H9 (cell line): ENCODE results near the gene ADAM17. TPM values are rescaled to one million over a fixed set of nuclear protein-coding genes. Genes with fewer than 3 reads are reported as not detected.

ENCODE experiments used
- DNase-seq: peaks from one replicate; pipeline ENCODE4 v3.0.0-alpha.2; 2017
- H2AFZ ChIP-seq: one replicate; pipeline ENCODE4 v1.6.1; 2013; ENCODE audit warnings: mild to moderate bottlenecking, low read length, control low read depth, moderate library complexity
- H2AK5ac ChIP-seq: 2 replicates; pipeline ENCODE4 v1.6.1; 2013; ENCODE audit warnings: low read length, control low read depth, mixed read lengths; ENCODE audit not compliant: insufficient read length
- H2BK120ac ChIP-seq: one replicate; pipeline ENCODE4 v1.6.1; 2013; ENCODE audit warnings: low read depth, mild to moderate bottlenecking, low read length, control low read depth, inconsistent platforms; ENCODE audit not compliant: poor library complexity, severe bottlenecking
- H2BK12ac ChIP-seq: 2 replicates; pipeline ENCODE4 v1.6.1; 2013; ENCODE audit warnings: low read length, control low read depth, mixed read lengths, low read depth; ENCODE audit not compliant: insufficient read length
- H2BK15ac ChIP-seq: 2 replicates; pipeline ENCODE4 v1.6.1; 2013; ENCODE audit warnings: low read depth, low read length, control low read depth
- H2BK20ac ChIP-seq: one replicate; pipeline ENCODE4 v1.6.1; 2013; ENCODE audit warnings: low read depth, mild to moderate bottlenecking, low read length, control low read depth, inconsistent platforms; ENCODE audit not compliant: poor library complexity, severe bottlenecking
- H2BK5ac ChIP-seq: 2 replicates; pipeline ENCODE4 v1.6.1; 2013; ENCODE audit warnings: low read length, control low read depth, mixed read lengths; ENCODE audit not compliant: insufficient read length
- H3K14ac ChIP-seq: 2 replicates; pipeline ENCODE4 v1.6.1; 2013; ENCODE audit warnings: low read length, control low read depth; ENCODE audit not compliant: insufficient read depth
- H3K18ac ChIP-seq: 2 replicates; pipeline ENCODE4 v1.6.1; 2013; ENCODE audit warnings: low read depth, mild to moderate bottlenecking, mixed read lengths, low read length, control low read depth; ENCODE audit not compliant: insufficient read length
- H3K23ac ChIP-seq: 2 replicates; pipeline ENCODE4 v1.6.1; 2013; ENCODE audit warnings: low read length, control low read depth, mixed read lengths, low read depth; ENCODE audit not compliant: insufficient read length
- H3K23me2 ChIP-seq: 2 replicates; pipeline ENCODE4 v1.6.1; 2013; ENCODE audit warnings: low read depth, mild to moderate bottlenecking, mixed read lengths, low read length, control low read depth; ENCODE audit not compliant: insufficient read length, poor library complexity, severe bottlenecking
- H3K27ac ChIP-seq: 2 replicates; pipeline ENCODE4 v1.5.1; 2013; ENCODE audit warnings: low read length, control low read depth, mixed read lengths, low read depth; ENCODE audit not compliant: insufficient read length
- H3K27me3 ChIP-seq: 2 replicates; pipeline ENCODE4 v1.6.1; 2013; ENCODE audit warnings: low read length, control low read depth, inconsistent platforms; ENCODE audit not compliant: insufficient read depth
- H3K4ac ChIP-seq: 2 replicates; pipeline ENCODE4 v1.6.1; 2013; ENCODE audit warnings: low read depth, mild to moderate bottlenecking, control low read depth, inconsistent platforms, low read length, moderate library complexity
- H3K4me1 ChIP-seq: 2 replicates; pipeline ENCODE4 v1.6.1; 2013; ENCODE audit warnings: low read length, control low read depth, inconsistent platforms; ENCODE audit not compliant: insufficient read depth
- H3K4me2 ChIP-seq: 2 replicates; pipeline ENCODE4 v1.6.1; 2013; ENCODE audit warnings: low read length, control low read depth, mixed read lengths; ENCODE audit not compliant: insufficient read length, insufficient read depth
- H3K56ac ChIP-seq: 2 replicates; pipeline ENCODE4 v1.6.1; 2013; ENCODE audit warnings: low read depth, mild to moderate bottlenecking, mixed read lengths, low read length, control low read depth; ENCODE audit not compliant: insufficient read length
- H3K79me1 ChIP-seq: 2 replicates; pipeline ENCODE4 v1.6.1; 2013; ENCODE audit warnings: low read depth, mild to moderate bottlenecking, moderate library complexity, low read length, control low read depth, inconsistent platforms; ENCODE audit not compliant: insufficient read depth, poor library complexity, severe bottlenecking
- H3K79me2 ChIP-seq: 2 replicates; pipeline ENCODE4 v1.6.1; 2013; ENCODE audit warnings: low read length, control low read depth, inconsistent platforms; ENCODE audit not compliant: insufficient read depth
- H3K9ac ChIP-seq: 2 replicates; pipeline ENCODE4 v1.6.1; 2013; ENCODE audit warnings: low read length, control low read depth, mixed read lengths; ENCODE audit not compliant: insufficient read length; ENCODE audit errors: extremely low read depth
- H3K9me3 ChIP-seq: one replicate; pipeline ENCODE4 v1.6.1; 2013; ENCODE audit warnings: low read depth, low read length, inconsistent platforms; ENCODE audit not compliant: control insufficient read depth
- H3T11ph ChIP-seq: one replicate; pipeline ENCODE4 v1.6.1; 2013; ENCODE audit warnings: mild to moderate bottlenecking, low read length, control low read depth, inconsistent platforms
- H4K20me1 ChIP-seq: one replicate; pipeline ENCODE4 v1.6.1; 2013; ENCODE audit not compliant: control insufficient read depth, insufficient read length, insufficient read depth
- H4K5ac ChIP-seq: 2 replicates; pipeline ENCODE4 v1.6.1; 2013; ENCODE audit warnings: low read depth, mild to moderate bottlenecking, mixed read lengths, low read length, control low read depth; ENCODE audit not compliant: insufficient read length
- H4K8ac ChIP-seq: replicated peaks from 2 replicates; pipeline ENCODE4 v1.6.1; 2013; ENCODE audit warnings: low read length, control low read depth, mixed read lengths, low read depth; ENCODE audit not compliant: insufficient read length
- H4K91ac ChIP-seq: 2 replicates; pipeline ENCODE4 v1.6.1; 2013; ENCODE audit warnings: low read depth, mild to moderate bottlenecking, moderate library complexity, mixed read lengths, low read length, control low read depth; ENCODE audit not compliant: insufficient read length
- H3K27ac Mint-ChIP-seq, 3 experiments: 2 replicates in 2 of 3; 3 replicates in 1 of 3; pipeline ENCODE4 v1.8.0; 2020 to 2021; ENCODE audit warnings: mixed read lengths in 3 of 3, mild to moderate bottlenecking in 1 of 3, moderate library complexity in 1 of 3
- H3K27me3 Mint-ChIP-seq: 2 replicates; pipeline ENCODE4 v1.8.0; 2021; ENCODE audit warnings: low read depth, mild to moderate bottlenecking, moderate library complexity, mixed read lengths
- H3K36me3 Mint-ChIP-seq, 3 experiments: 2 replicates in 2 of 3; 3 replicates in 1 of 3; pipeline ENCODE4 v1.8.0; 2020 to 2021; ENCODE audit warnings: low read depth in 3 of 3, mixed read lengths in 3 of 3; ENCODE audit not compliant: insufficient read depth in 1 of 3
- H3K4me1 Mint-ChIP-seq, 2 experiments: 2 replicates each; pipeline ENCODE4 v1.8.0; 2020; ENCODE audit warnings: mixed read lengths in 2 of 2
- H3K4me3 Mint-ChIP-seq, 2 experiments: 2 replicates in 1 of 2; 3 replicates in 1 of 2; pipeline ENCODE4 v1.8.0; 2020 to 2021; ENCODE audit warnings: mild to moderate bottlenecking in 2 of 2, mixed read lengths in 2 of 2, moderate library complexity in 1 of 2
- H3K9me3 Mint-ChIP-seq, 2 experiments: 2 replicates in 1 of 2; 3 replicates in 1 of 2; pipeline ENCODE4 v1.8.0; 2020; ENCODE audit warnings: mild to moderate bottlenecking in 2 of 2, mixed read lengths in 2 of 2, moderate library complexity in 1 of 2
- CTCF ChIP-seq: fragments of 200-600 bp; sonication (generic); conservative IDR thresholded peaks from 3 replicates; pipeline ENCODE4 v1.8.0; 2021; ENCODE audit warnings: antibody characterized with exemption, mild to moderate bottlenecking
- WGBS: extraction: QIAGEN DNeasy Blood & Tissue Kit; methylation state at CpG from one replicate; pipeline ENCODE4 v1.1.7; 2013; ENCODE audit warnings: missing lambda C conversion rate, low lambda C conversion rate, mixed read lengths; ENCODE audit not compliant: insufficient read length; ENCODE audit errors: extremely low coverage; 5-methylcytosine and 5-hydroxymethylcytosine counted together
- total RNA-seq: library from RNA; stranded (reverse); gene quantifications from 2 replicates; pipeline ENCODE4 v1.2.1, GENCODE V29; 2021

Gene ADAM17
- total RNA-seq, 1 experiment from 2014 or later = 26.3 TPM

GRCh38 chr2:9439536-9439935, 116.1 kb downstream of the ADAM17 start:
- H4K91ac ChIP-seq = no peak overlapping the region
- H3K23me2 ChIP-seq = no peaks in the 10 kb centered on the region
- Mint-ChIP-seq H3K9me3 (no peaks in the 10 kb centered on the region), H3K27me3 (no peaks in the 10 kb centered on the region), H3K4me3 (no peak overlapping the region), H3K27ac (no peak overlapping the region), H3K36me3 (peaks cover 34 to 70% (median 69%) of the 10 kb centered on the region in 3 experiments; a peak in 6 of 7 replicates), H3K4me1 (no peaks in the 10 kb centered on the region)
- H3K79me1 ChIP-seq = no peaks in the 10 kb centered on the region
- no peak overlapping the region for H2BK15ac ChIP-seq
- no peak overlapping the region for H2BK20ac ChIP-seq
- H3K9ac ChIP-seq = no peak overlapping the region
- H2AFZ ChIP-seq = no peak overlapping the region
- H4K20me1 ChIP-seq = no peaks in the 10 kb centered on the region
- no peak overlapping the region for H3K4me2 ChIP-seq
- WGBS = no CpG with 5 or more reads among the region's 1 CpG
- H3K27me3 ChIP-seq = no peaks in the 10 kb centered on the region
- H4K8ac ChIP-seq = no peak overlapping the region
- H2BK120ac ChIP-seq = no peak overlapping the region
- H2BK5ac ChIP-seq = no peak overlapping the region
- H3K4ac ChIP-seq = no peak overlapping the region
- no peak overlapping the region for H4K5ac ChIP-seq
- H3K14ac ChIP-seq = no peak overlapping the region
- H3K4me1 ChIP-seq = no peaks in the 10 kb centered on the region
- no peak for TF ChIP-seq CTCF
- no peak overlapping the region for H3K23ac ChIP-seq
- H3K9me3 ChIP-seq = no peaks in the 10 kb centered on the region
- H2BK12ac ChIP-seq = no peak overlapping the region
- H3T11ph ChIP-seq = no peak overlapping the region
- H2AK5ac ChIP-seq = no peak overlapping the region
- no peaks in the 10 kb centered on the region for H3K79me2 ChIP-seq
- no peak overlapping the region for H3K18ac ChIP-seq
- no peak for DNase-seq
- H3K27ac ChIP-seq = no peak overlapping the region
- no peak overlapping the region for H3K56ac ChIP-seq

Other genes with a start within 250 kb of the ADAM17 start
- gene ITGB1BP1, start 132.3 kb downstream of the ADAM17 start, total RNA-seq = 38.7 and 38.9 TPM in 2 replicates
- 89.5 and 95.5 TPM in 2 replicates for gene CPSF3, start 132.2 kb downstream of the ADAM17 start, total RNA-seq
- gene IAH1, start 81.3 kb downstream of the ADAM17 start, total RNA-seq = 23.8 and 25.6 TPM in 2 replicates
- 374 and 380 TPM in 2 replicates for gene YWHAQ, start 75.2 kb upstream of the ADAM17 start, total RNA-seq